RPMI8226 (cell line): ENCODE results near the gene OR8D2.
"Not testable (repeated sequence)": the region's sequence is repeated elsewhere in the genome, so short reads cannot be mapped to it uniquely, and the experiment has no call there.

ENCODE experiments used
- DNase-seq: peaks from one replicate; pipeline ENCODE4 v3.0.0-alpha.2; 2015

Gene OR8D2

GRCh38 chr11:124285610-124286344 lies 34.2 kb downstream of the OR8D2 start:
- DNase-seq, result no peak

DNA sequence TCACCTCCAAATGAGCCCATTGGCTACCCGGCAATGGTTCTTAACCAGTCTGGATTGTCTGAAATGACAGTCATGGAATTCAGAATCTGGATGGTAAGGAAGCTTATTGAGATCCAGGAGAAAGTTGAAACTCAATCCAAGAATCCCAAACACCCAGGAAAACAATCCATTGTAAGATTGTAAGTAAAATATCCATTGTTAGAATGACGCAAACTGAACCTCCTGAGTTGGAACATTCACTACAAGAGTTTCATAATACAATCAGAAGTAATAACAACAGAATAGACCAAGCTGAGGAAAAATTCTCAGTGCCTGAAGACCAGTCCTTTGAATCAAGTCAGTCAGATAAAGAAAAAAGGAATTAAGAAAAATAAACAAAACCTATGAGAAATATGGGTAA lies 41.7 kb downstream of the OR8D2 start:
- DNase-seq, result no peak

DNA sequence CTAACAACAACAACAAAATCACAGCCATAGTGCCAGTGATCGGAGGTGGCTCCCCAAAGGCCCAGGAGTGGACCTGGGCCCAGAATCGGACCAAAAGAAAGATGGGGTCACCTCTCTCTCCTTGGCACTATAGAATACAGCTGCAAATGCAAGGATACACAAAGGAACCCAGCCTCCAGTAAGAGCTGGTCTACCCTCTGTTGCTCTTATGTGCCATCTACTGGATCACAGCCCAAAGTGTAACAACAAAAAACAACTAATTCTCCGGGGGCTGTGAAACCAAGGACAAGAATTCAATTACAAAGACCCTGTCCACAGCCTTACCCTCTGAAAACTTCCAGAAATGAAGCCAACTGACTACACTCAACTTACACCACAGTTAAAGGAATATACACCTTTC lies 42.2 kb downstream of the OR8D2 start:
- no peak for DNase-seq

DNA sequence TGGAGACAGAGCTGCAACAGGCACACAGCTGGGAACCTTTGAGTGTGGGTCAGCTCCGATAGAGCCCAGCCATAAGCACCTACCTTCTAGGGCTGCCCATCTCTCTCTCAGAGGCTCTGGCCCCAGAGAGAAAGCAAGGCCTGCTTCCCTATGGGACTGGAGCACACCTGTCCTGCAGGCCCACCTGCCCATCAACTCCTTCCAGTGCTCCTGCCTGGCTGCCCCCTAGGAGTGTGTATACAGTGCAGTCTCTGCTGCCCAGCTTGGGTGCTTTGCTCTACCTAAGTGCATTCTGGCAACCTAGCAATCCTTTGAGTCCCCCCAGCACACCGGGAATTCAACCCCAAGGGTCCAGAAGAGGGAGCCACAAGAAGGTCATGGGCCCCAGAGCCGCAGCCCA lies 42.8 kb downstream of the OR8D2 start:
- DNase-seq, result no peak

GRCh38 chr11:124276081-124276480 lies 43.9 kb downstream of the OR8D2 start:
- no peak for DNase-seq

GRCh38 chr11:124274000-124274399 lies 46.0 kb downstream of the OR8D2 start:
- DNase-seq, result no peak

DNA sequence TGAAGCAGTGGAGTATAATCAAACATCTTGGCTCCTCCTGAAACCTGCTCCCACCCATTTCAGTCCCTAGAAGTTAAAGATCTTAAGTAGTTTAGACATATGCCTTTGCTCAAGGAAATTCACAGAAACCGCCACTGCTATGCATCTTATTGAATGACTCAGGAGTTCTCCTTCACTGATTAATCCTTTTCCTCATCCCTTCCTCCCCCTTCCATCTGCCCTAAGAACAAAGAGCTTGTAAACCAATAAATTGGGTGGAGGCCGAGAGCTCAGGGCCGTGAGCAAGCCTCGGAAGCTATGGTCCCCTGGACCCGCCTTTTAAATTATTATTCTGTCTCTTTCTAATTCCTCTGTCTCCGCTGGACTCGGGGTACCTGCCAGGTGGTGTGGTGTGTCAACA lies 49.1 kb downstream of the OR8D2 start:
- DNase-seq, result not testable (repeated sequence)
